ENCODE results near the gene ZNF639. TPM values are rescaled to one million over a fixed set of nuclear protein-coding genes. Genes with fewer than 3 reads are reported as not detected.

Gene ZNF639
- total and polyA plus RNA-seq, 10 of the 15 experiments (the other 5 are each of a cell fraction or from before 2014, with no cell fraction given): 16.3 to 61.2 (median 35.3) TPM

DNA sequence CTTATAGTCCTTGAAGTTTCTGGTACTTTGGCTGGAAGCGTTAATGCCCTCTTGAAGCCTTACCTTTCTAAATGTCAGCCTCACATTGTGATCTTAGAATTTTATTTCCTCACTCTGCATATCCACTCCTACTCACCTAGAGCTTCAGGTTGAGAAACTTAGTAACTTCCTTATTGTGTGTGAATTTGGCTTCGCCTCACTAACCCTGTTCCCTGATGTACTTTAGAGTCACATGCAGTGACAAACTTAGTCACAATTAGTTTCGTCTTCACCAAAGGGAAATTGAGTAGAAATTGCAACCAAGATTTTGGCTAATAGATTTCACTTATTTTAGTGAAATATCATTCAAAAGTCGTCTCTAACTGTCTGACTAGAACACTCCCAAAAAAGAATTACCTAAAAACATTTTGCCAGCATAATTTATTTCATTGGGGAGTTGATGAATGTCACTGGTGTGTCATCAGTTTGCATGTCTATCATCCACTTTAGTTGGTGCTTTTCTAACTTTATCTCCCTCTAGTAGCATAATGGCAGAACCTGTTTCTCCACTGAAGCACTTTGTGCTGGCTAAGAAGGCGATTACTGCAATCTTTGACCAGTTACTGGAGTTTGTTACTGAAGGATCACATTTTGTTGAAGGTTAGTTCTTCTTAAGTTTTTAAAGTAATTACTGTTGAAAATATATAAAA lies 25.6 kb downstream of the ZNF639 start (continued):
- TF ChIP-seq, protein P1, sequence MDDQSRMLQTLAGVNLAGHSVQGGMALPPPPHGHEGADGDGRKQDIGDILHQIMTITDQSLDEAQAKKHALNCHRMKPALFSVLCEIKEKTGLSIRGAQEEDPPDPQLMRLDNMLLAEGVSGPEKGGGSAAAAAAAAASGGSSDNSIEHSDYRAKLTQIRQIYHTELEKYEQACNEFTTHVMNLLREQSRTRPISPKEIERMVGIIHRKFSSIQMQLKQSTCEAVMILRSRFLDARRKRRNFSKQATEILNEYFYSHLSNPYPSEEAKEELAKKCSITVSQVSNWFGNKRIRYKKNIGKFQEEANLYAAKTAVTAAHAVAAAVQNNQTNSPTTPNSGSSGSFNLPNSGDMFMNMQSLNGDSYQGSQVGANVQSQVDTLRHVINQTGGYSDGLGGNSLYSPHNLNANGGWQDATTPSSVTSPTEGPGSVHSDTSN (IDR thresholded peaks at IDR 0.05; ENCODE audit: insufficient replicate concordance, low read depth, low read length): no peak
- TF ChIP-seq ZBED1 (IDR thresholded peaks at IDR 0.05; ENCODE audit: borderline replicate concordance) (no peak; the same call in 1 of the 2 replicates), SMAD1 (IDR thresholded peaks at IDR 0.05; ENCODE audit: low read depth, partially characterized antibody) (peak; percentile 62), RUNX3 (IDR thresholded peaks at IDR 0.05; ENCODE audit: low read length) (peak; percentile 54; the same call in 1 of the 2 replicates), NR2F1 (conservative IDR thresholded peaks at IDR 0.05) (no peak), TCF7 (IDR thresholded peaks at IDR 0.05; ENCODE audit: borderline replicate concordance) (no peak), TCF3 (IDR thresholded peaks at IDR 0.05; ENCODE audit: borderline replicate concordance, insufficient read depth, low read depth, low read length) (no peak), BMI1 (IDR thresholded peaks at IDR 0.05; ENCODE audit: borderline replicate concordance) (no peak), KDM1A (IDR thresholded peaks at IDR 0.05; ENCODE audit: borderline replicate concordance) (no peak), MEF2B (IDR thresholded peaks at IDR 0.05; ENCODE audit: partially characterized antibody, poor library complexity, severe bottlenecking) (peak; percentile 63), SIN3A (IDR thresholded peaks at IDR 0.05; ENCODE audit: low read depth, low read length) (no peak), MXI1 (IDR thresholded peaks at IDR 0.05; ENCODE audit: low read depth, low read length) (peak; percentile 38; the same call in 1 of the 2 replicates), NBN (IDR thresholded peaks at IDR 0.05) (no peak), CREM (IDR thresholded peaks at IDR 0.05; ENCODE audit: low read depth) (no peak)
- TF ChIP-seq, protein P2, sequence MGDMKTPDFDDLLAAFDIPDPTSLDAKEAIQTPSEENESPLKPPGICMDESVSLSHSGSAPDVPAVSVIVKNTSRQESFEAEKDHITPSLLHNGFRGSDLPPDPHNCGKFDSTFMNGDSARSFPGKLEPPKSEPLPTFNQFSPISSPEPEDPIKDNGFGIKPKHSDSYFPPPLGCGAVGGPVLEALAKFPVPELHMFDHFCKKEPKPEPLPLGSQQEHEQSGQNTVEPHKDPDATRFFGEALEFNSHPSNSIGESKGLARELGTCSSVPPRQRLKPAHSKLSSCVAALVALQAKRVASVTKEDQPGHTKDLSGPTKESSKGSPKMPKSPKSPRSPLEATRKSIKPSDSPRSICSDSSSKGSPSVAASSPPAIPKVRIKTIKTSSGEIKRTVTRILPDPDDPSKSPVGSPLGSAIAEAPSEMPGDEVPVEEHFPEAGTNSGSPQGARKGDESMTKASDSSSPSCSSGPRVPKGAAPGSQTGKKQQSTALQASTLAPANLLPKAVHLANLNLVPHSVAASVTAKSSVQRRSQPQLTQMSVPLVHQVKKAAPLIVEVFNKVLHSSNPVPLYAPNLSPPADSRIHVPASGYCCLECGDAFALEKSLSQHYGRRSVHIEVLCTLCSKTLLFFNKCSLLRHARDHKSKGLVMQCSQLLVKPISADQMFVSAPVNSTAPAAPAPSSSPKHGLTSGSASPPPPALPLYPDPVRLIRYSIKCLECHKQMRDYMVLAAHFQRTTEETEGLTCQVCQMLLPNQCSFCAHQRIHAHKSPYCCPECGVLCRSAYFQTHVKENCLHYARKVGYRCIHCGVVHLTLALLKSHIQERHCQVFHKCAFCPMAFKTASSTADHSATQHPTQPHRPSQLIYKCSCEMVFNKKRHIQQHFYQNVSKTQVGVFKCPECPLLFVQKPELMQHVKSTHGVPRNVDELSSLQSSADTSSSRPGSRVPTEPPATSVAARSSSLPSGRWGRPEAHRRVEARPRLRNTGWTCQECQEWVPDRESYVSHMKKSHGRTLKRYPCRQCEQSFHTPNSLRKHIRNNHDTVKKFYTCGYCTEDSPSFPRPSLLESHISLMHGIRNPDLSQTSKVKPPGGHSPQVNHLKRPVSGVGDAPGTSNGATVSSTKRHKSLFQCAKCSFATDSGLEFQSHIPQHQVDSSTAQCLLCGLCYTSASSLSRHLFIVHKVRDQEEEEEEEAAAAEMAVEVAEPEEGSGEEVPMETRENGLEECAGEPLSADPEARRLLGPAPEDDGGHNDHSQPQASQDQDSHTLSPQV (IDR thresholded peaks at IDR 0.05): no peak
- TF ChIP-seq, protein P3, sequence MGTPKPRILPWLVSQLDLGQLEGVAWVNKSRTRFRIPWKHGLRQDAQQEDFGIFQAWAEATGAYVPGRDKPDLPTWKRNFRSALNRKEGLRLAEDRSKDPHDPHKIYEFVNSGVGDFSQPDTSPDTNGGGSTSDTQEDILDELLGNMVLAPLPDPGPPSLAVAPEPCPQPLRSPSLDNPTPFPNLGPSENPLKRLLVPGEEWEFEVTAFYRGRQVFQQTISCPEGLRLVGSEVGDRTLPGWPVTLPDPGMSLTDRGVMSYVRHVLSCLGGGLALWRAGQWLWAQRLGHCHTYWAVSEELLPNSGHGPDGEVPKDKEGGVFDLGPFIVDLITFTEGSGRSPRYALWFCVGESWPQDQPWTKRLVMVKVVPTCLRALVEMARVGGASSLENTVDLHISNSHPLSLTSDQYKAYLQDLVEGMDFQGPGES (IDR thresholded peaks at IDR 0.05): no peak
- TF ChIP-seq, protein P4, sequence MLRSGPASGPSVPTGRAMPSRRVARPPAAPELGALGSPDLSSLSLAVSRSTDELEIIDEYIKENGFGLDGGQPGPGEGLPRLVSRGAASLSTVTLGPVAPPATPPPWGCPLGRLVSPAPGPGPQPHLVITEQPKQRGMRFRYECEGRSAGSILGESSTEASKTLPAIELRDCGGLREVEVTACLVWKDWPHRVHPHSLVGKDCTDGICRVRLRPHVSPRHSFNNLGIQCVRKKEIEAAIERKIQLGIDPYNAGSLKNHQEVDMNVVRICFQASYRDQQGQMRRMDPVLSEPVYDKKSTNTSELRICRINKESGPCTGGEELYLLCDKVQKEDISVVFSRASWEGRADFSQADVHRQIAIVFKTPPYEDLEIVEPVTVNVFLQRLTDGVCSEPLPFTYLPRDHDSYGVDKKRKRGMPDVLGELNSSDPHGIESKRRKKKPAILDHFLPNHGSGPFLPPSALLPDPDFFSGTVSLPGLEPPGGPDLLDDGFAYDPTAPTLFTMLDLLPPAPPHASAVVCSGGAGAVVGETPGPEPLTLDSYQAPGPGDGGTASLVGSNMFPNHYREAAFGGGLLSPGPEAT (IDR thresholded peaks at IDR 0.05; ENCODE audit: low read depth): no peak
- TF ChIP-seq, protein P5, sequence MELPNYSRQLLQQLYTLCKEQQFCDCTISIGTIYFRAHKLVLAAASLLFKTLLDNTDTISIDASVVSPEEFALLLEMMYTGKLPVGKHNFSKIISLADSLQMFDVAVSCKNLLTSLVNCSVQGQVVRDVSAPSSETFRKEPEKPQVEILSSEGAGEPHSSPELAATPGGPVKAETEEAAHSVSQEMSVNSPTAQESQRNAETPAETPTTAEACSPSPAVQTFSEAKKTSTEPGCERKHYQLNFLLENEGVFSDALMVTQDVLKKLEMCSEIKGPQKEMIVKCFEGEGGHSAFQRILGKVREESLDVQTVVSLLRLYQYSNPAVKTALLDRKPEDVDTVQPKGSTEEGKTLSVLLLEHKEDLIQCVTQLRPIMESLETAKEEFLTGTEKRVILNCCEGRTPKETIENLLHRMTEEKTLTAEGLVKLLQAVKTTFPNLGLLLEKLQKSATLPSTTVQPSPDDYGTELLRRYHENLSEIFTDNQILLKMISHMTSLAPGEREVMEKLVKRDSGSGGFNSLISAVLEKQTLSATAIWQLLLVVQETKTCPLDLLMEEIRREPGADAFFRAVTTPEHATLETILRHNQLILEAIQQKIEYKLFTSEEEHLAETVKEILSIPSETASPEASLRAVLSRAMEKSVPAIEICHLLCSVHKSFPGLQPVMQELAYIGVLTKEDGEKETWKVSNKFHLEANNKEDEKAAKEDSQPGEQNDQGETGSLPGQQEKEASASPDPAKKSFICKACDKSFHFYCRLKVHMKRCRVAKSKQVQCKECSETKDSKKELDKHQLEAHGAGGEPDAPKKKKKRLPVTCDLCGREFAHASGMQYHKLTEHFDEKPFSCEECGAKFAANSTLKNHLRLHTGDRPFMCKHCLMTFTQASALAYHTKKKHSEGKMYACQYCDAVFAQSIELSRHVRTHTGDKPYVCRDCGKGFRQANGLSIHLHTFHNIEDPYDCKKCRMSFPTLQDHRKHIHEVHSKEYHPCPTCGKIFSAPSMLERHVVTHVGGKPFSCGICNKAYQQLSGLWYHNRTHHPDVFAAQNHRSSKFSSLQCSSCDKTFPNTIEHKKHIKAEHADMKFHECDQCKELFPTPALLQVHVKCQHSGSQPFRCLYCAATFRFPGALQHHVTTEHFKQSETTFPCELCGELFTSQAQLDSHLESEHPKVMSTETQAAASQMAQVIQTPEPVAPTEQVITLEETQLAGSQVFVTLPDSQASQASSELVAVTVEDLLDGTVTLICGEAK (IDR thresholded peaks at IDR 0.05; ENCODE audit: borderline replicate concordance): peak; percentile 51; the same call in 1 of the 2 replicates

Data from GM12878 (cell line).